Posterior vena cava (tissue), 2 donors: ENCODE data around the gene GUCY1A1. TPM values are rescaled to one million over a fixed set of nuclear protein-coding genes. Genes with fewer than 3 reads are reported as not detected.
"Not testable (repeated sequence)": the region's sequence is repeated elsewhere in the genome, so short reads cannot be mapped to it uniquely, and the experiment has no call there.

ENCODE experiments used
- DNase-seq: peaks from one replicate; pipeline ENCODE4 v3.0.0-alpha.2; 2020; ENCODE audit warnings: low spot score
- intact Hi-C, 2 donors: fragments of 100-400 bp; cut with DNase I; formaldehyde crosslinking; loops; one replicate each; pipeline versions ENCODE4 v1.14.1 to v1.14.2; 2022 to 2023
- long read RNA-seq, 2 donors: library from polyadenylated mRNA; unstranded; transcript quantifications; one replicate each; pipeline ENCODE4 v2.0.0, GENCODE V29; 2020 to 2021
- total RNA-seq, 2 donors: library from RNA; stranded (reverse); fragmentation: NEBNext Ultra II Directional; extraction: Animal tissue kit (Norgen Biotek cat#: 25700); gene quantifications; one replicate each; pipeline ENCODE4 v1.2.1, GENCODE V29; 2021
- donor health status: DM: yes; HTN: yes; CAD: no.
- donor health status: DM: yes; HTN: yes; CAD: no.

The GUCY1A1 gene
- total RNA-seq = 100 to 1,000 TPM in 1 of 2 donors, 10 to 100 TPM in 1; 88.1 to 108 TPM
- long read RNA-seq, donor 1, full-length matches to known transcripts = 17 of 71 reads
- long read RNA-seq, donor 1, partial matches to known transcripts = 33 of 71 reads
- long read RNA-seq, donor 1, other reads (novel, unspliced or antisense) = 21 of 71 reads
- long read RNA-seq, donor 2, full-length matches to known transcripts = 49 of 90 reads
- long read RNA-seq, donor 2, partial matches to known transcripts = 9 of 90 reads
- long read RNA-seq, donor 2, other reads (novel, unspliced or antisense) = 32 of 90 reads

- intact Hi-C loops = no loop called here
- DNase-seq = no peak
Observed at GRCh38 chr4:155666344-155667221, at the start of gene GUCY1A1. Gene GUCY1A1 (plus strand): TSS chr4:155666848. CDS start chr4:155696868, 30,020 bp downstream.

GRCh38 chr4:155617296-155617695 is 49.4 kb upstream of the GUCY1A1 start:
- no peak for DNase-seq
- intact Hi-C loops = no loop called here

GRCh38 chr4:155618183-155618838 is 48.3 kb upstream of the GUCY1A1 start:
- no peak for DNase-seq
- intact Hi-C loops = no loop called here

GRCh38 chr4:155620637-155621036 is 46.0 kb upstream of the GUCY1A1 start:
- intact Hi-C loops = no loop called here
- no peak for DNase-seq

GRCh38 chr4:155624478-155624877 is 42.2 kb upstream of the GUCY1A1 start:
- intact Hi-C loops = no loop called here
- DNase-seq = no peak

GRCh38 chr4:155626561-155626960 is 40.1 kb upstream of the GUCY1A1 start:
- intact Hi-C loops = no loop called here
- no peak for DNase-seq

GRCh38 chr4:155629183-155629825 is 37.3 kb upstream of the GUCY1A1 start:
- no peak for DNase-seq
- intact Hi-C loops = no loop called here

- DNase-seq = no peak
- intact Hi-C loops = no loop called here
Observed at GRCh38 chr4:155629956-155630355, 36.7 kb upstream of the GUCY1A1 start.

- intact Hi-C loops = no loop called here
- DNase-seq = no peak
Observed at GRCh38 chr4:155632310-155632840, 34.3 kb upstream of the GUCY1A1 start.

- no peak for DNase-seq
- intact Hi-C loops = no loop called here
Observed at GRCh38 chr4:155638195-155638965, 28.3 kb upstream of the GUCY1A1 start.

GRCh38 chr4:155639704-155640523 is 26.7 kb upstream of the GUCY1A1 start:
- intact Hi-C loops = no loop called here
- DNase-seq = no peak

- intact Hi-C loops = no loop called here
- no peak for DNase-seq
Observed at GRCh38 chr4:155640751-155641150, 25.9 kb upstream of the GUCY1A1 start.

GRCh38 chr4:155643087-155643486 is 23.6 kb upstream of the GUCY1A1 start:
- DNase-seq = no peak
- intact Hi-C loops = no loop called here

GRCh38 chr4:155646001-155646400 is 20.6 kb upstream of the GUCY1A1 start:
- intact Hi-C loops = no loop called here
- DNase-seq = no peak

- DNase-seq, intact Hi-C loops: not testable (repeated sequence)
Observed at GRCh38 chr4:155650785-155651184, 15.9 kb upstream of the GUCY1A1 start.

GRCh38 chr4:155653052-155653451 is 13.6 kb upstream of the GUCY1A1 start:
- intact Hi-C loops = no loop called here
- DNase-seq = no peak

- no peak for DNase-seq
- intact Hi-C loops = no loop called here
Observed at GRCh38 chr4:155656025-155656424, 10.6 kb upstream of the GUCY1A1 start.

GRCh38 chr4:155657169-155657568 is 9.5 kb upstream of the GUCY1A1 start:
- DNase-seq = no peak
- intact Hi-C loops = no loop called here
